GM18526 (cell line): Measurements from ENCODE around the gene TRIM33.

ENCODE experiments used
- POLR2A ChIP-seq: IDR thresholded peaks from 3 replicates; pipeline ENCODE4 v1.6.1; 2011; ENCODE audit not compliant: insufficient read length; ENCODE audit errors: extremely low read depth

TRIM33 gene

GRCh38 chr1:114353262-114353661 lies 157.7 kb downstream of the TRIM33 start:
- no peak for TF ChIP-seq POLR2A

- no peak for TF ChIP-seq POLR2A
These were observed 158.2 kb downstream of the TRIM33 start for GRCh38 chr1:114352797-114353196.

- no peak for TF ChIP-seq POLR2A
These were observed 160.1 kb downstream of the TRIM33 start for GRCh38 chr1:114350731-114351445.

- TF ChIP-seq POLR2A: no peak
These were observed 161.0 kb downstream of the TRIM33 start for GRCh38 chr1:114349891-114350605.

GRCh38 chr1:114347431-114348209 lies 163.4 kb downstream of the TRIM33 start:
- TF ChIP-seq POLR2A: no peak

- TF ChIP-seq POLR2A: no peak
These were observed 164.4 kb downstream of the TRIM33 start for GRCh38 chr1:114346480-114347029.

GRCh38 chr1:114345930-114346479 lies 165.0 kb downstream of the TRIM33 start:
- no peak for TF ChIP-seq POLR2A

GRCh38 chr1:114344656-114345055 lies 166.3 kb downstream of the TRIM33 start:
- TF ChIP-seq POLR2A: no peak
